Panc1 (cell line): Measurements from ENCODE around the gene RNF213. TPM values are rescaled to one million over a fixed set of nuclear protein-coding genes. Genes with fewer than 3 reads are reported as not detected.
"Not testable (repeated sequence)": the region's sequence is repeated elsewhere in the genome, so short reads cannot be mapped to it uniquely, and the experiment has no call there.

ENCODE experiments used
- ATAC-seq: fragments of 200-7000 bp; cut with Tn5 transposase; 2 replicates; pipeline ENCODE4 v1.9.1; 2020; ENCODE audit warnings: mild to moderate bottlenecking, moderate library complexity
- BruUV-seq: library from RNA; stranded (reverse); fragments of 400-500 nt; replicated peaks from 2 replicates; lab custom pipeline; 2021; lab: Mats Ljungman, UMichigan
- CTCF ChIA-PET: fragments of 300-600 bp; sonication (Branson Sonifier 250); formaldehyde crosslinking; loops from one replicate; lab custom pipeline; 2022; ENCODE audit warnings: antibody characterized with exemption; lab: Charles Lee
- POLR2A ChIA-PET: fragments of 300-600 bp; sonication (Branson Sonifier 250); formaldehyde crosslinking; loops from one replicate; lab custom pipeline; 2022; ENCODE audit warnings: antibody characterized with exemption; lab: Charles Lee
- DNase-seq: peaks from one replicate; pipeline ENCODE4 v3.0.0-alpha.2; 2010; ENCODE audit warnings: low read depth, low spot score
- H3K27ac ChIP-seq: 2 replicates; pipeline ENCODE4 v1.5.1; 2011; ENCODE audit warnings: mild to moderate bottlenecking, low read length, inconsistent platforms
- H3K27me3 ChIP-seq: fragments of 200-500 bp; sonication (Bioruptor generic); 2 replicates; pipeline ENCODE4 v1.6.0; 2014; ENCODE audit warnings: low read length, inconsistent platforms; ENCODE audit not compliant: control insufficient read depth, insufficient read depth
- H3K36me3 ChIP-seq: fragments of 200-500 bp; sonication (Bioruptor generic); 2 replicates; pipeline ENCODE4 v1.5.1; 2014; ENCODE audit warnings: inconsistent platforms, mild to moderate bottlenecking, low read length, moderate library complexity; ENCODE audit not compliant: control insufficient read depth, insufficient read depth
- H3K4me1 ChIP-seq: 2 replicates; pipeline ENCODE4 v1.5.1; 2011; ENCODE audit warnings: inconsistent platforms, mild to moderate bottlenecking, low read length, moderate library complexity; ENCODE audit not compliant: control insufficient read depth, insufficient read depth
- H3K4me3 ChIP-seq, 2 experiments: 2 replicates each; pipeline ENCODE4 v1.5.1; 2011 to 2012; ENCODE audit warnings: low read depth in 2 of 2, low read length in 2 of 2, mild to moderate bottlenecking in 2 of 2, inconsistent platforms in 1 of 2, moderate library complexity in 1 of 2
- H3K9me3 ChIP-seq: fragments of 200-500 bp; sonication (Bioruptor generic); 2 replicates; pipeline ENCODE4 v1.5.1; 2014; ENCODE audit warnings: low read depth, mild to moderate bottlenecking, inconsistent platforms, low read length, moderate library complexity; ENCODE audit not compliant: control insufficient read depth, insufficient read depth
- CTCF ChIP-seq: fragments of 450-650 bp; IDR thresholded peaks from 2 replicates; pipeline ENCODE4 v1.5.1; 2017; ENCODE audit warnings: mild to moderate bottlenecking
- POLR2AphosphoS5 ChIP-seq: IDR thresholded peaks from 2 replicates; pipeline ENCODE4 v1.6.1; 2012; ENCODE audit warnings: mild to moderate bottlenecking, low read depth, low read length, moderate library complexity
- REST ChIP-seq, 2 experiments: IDR thresholded peaks; 2 replicates each; pipeline ENCODE4 v1.6.1; 2011 to 2012; ENCODE audit warnings: low read depth in 2 of 2, control low read depth in 1 of 2, low read length in 1 of 2, mild to moderate bottlenecking in 1 of 2, moderate library complexity in 1 of 2; ENCODE audit not compliant: insufficient read depth in 1 of 2
- SIN3A ChIP-seq: IDR thresholded peaks from 2 replicates; pipeline ENCODE4 v1.6.1; 2012; ENCODE audit warnings: low read depth, mild to moderate bottlenecking, low read length, moderate library complexity, borderline replicate concordance; ENCODE audit not compliant: insufficient read depth
- TCF7L2 ChIP-seq: IDR thresholded peaks from 2 replicates; pipeline ENCODE4 v1.6.1; 2011; ENCODE audit warnings: mild to moderate bottlenecking, low read depth, low read length, inconsistent platforms
- in situ Hi-C: cut with HindIII; loops from 2 replicates; pipeline ENCODE4 v1.10.0; 2016; ENCODE audit warnings: low sequenced_read_pairs, low pct_unique_long_range_greater_than_20kb
- intact Hi-C: fragments of 100-400 bp; cut with micrococcal nuclease; formaldehyde crosslinking; loops from one replicate; pipeline ENCODE4 v1.10.0; 2022; ENCODE audit not compliant: unreplicated experiment
- total RNA-seq: library from RNA; stranded (reverse); gene quantifications from one replicate; pipeline ENCODE4 v1.2.1, GENCODE V29; 2021; ENCODE audit not compliant: unreplicated experiment

The RNF213 gene
- total RNA-seq, 1 experiment from 2014 or later = 230 TPM

- no peaks in the 10 kb centered on the region for H3K27me3 ChIP-seq
- H3K4me1 ChIP-seq = peaks cover 7% of the 10 kb centered on the region; the same call in 1 of the 2 replicates
- intact Hi-C loops = no loop called here
- H3K36me3 ChIP-seq = peaks cover 12% of the 10 kb centered on the region
- TF ChIP-seq POLR2AphosphoS5 (no peak), REST (IDR thresholded peaks at IDR 0.05; ENCODE audit: insufficient read depth in 1 of 2, low read depth in 2 of 2, low read length in 1 of 2) (no peak), SIN3A (no peak)
- H3K27ac ChIP-seq = no peak overlapping the region
- DNase-seq (no peak), ATAC-seq (no peak)
- ChIA-PET CTCF (no interaction called here), POLR2A (no interaction called here)
- no TSS peak for BruUV-seq
- H3K4me3 ChIP-seq = no peak overlapping the region
- in situ Hi-C loops = no loop called here
- no peaks in the 10 kb centered on the region for H3K9me3 ChIP-seq
Observed at GRCh38 chr17:80296221-80296620, 35.6 kb downstream of the RNF213 start.

- peaks cover 6% of the 10 kb centered on the region for H3K36me3 ChIP-seq
- no peak overlapping the region for H3K4me3 ChIP-seq
- H3K9me3 ChIP-seq = no peaks in the 10 kb centered on the region
- BruUV-seq = no TSS peak
- peaks cover 7% of the 10 kb centered on the region; the same call in 1 of the 2 replicates for H3K4me1 ChIP-seq
- peak overlapping the region; percentile 7 for H3K27ac ChIP-seq
- intact Hi-C loops (no loop called here), in situ Hi-C loops (no loop called here)
- POLR2A ChIA-PET = no interaction called here
- DNase-seq (no peak), ATAC-seq (peak; percentile 49)
- no peaks in the 10 kb centered on the region for H3K27me3 ChIP-seq
- TF ChIP-seq CTCF (no peak), SIN3A (no peak), REST (IDR thresholded peaks at IDR 0.05; ENCODE audit: insufficient read depth in 1 of 2, low read depth in 2 of 2, low read length in 1 of 2) (no peak), TCF7L2 (no peak), POLR2AphosphoS5 (no peak)
- CTCF ChIA-PET = interaction anchor here (0.7 kb wide), 1 partner anchor 102 kb away, joined by 8 read pairs; no protein-coding TSS in a partner anchor
Observed at GRCh38 chr17:80297996-80298560, 37.4 kb downstream of the RNF213 start.

GRCh38 chr17:80299350-80300100 lies 38.9 kb downstream of the RNF213 start:
- ATAC-seq, intact Hi-C loops, H3K4me1 ChIP-seq, H3K36me3 ChIP-seq, H3K27ac ChIP-seq, in situ Hi-C loops, H3K27me3 ChIP-seq, DNase-seq, H3K4me3 ChIP-seq, CTCF ChIA-PET, POLR2A ChIA-PET, H3K9me3 ChIP-seq: not testable (repeated sequence)
- TSS peak; percentile 14 for BruUV-seq

GRCh38 chr17:80300756-80301155 lies 40.1 kb downstream of the RNF213 start:
- H3K27ac ChIP-seq, H3K27me3 ChIP-seq, H3K9me3 ChIP-seq, ATAC-seq, DNase-seq, BruUV-seq, CTCF ChIA-PET, intact Hi-C loops, H3K4me3 ChIP-seq, H3K36me3 ChIP-seq, H3K4me1 ChIP-seq, in situ Hi-C loops: not testable (repeated sequence)
- POLR2A ChIA-PET = interaction anchor here (0.6 kb wide), 1 partner anchor 937 kb away, joined by 5 read pairs; no protein-coding TSS in a partner anchor
